Heart left ventricle (tissue), 13 donors: ENCODE data around the gene CRACDL.

Experiments used
- CTCF ChIP-seq, 12 donors: fragments of 200-600 bp; sonication (generic) in 4 of 12; IDR thresholded peaks; one replicate each; pipeline versions ENCODE4 v1.5.0 to v1.8.0; 2018 to 2022; ENCODE audit warnings: antibody characterized with exemption in 12 of 12, mild to moderate bottlenecking in 5 of 12
- POLR2A ChIP-seq, 2 donors: fragments of 450-650 bp; IDR thresholded peaks; one replicate each; pipeline ENCODE4 v1.6.1; 2017; ENCODE audit warnings: antibody characterized with exemption in 2 of 2, mild to moderate bottlenecking in 2 of 2, moderate library complexity in 2 of 2
- donor health status: ischemic (EF 13 %, LVEDD 7.1; RV severe dilation, severe dysfunction).
- donor health status: DM: no; HTN: yes; CAD: no.
- donor health status: DM: no; HTN: no; CAD: no.
- donor health status: ischemic (EF 25% LVEDD 6.9; RV normal size, moderate dysfunction).
- donor health status: ischemic (EF 25% LVEDD 5.7; RV mildly dilated, moderate dysfunction).
- donor health status: ischemic (EF 35%, LVEDD 5.7; RV mildly dilated, moderate dysfunction).
- donor health status: nonischemic (EF 11% LVEDD 7.7; RV severe dilation, severe dysfunction).
- donor health status: DM: yes; HTN: yes; CAD: no.
- donor health status: PGD.
- donor health status: ischemic (EF 29% LVEDD 5.4; RV normal size, mild dysfunction).
- donor health status: nonischemic (EF 23%, LVEDD 6.1; RV moderate dilation, normal function).

- no peak for TF ChIP-seq CTCF (IDR thresholded peaks at IDR 0.05)
- no peak for TF ChIP-seq POLR2A (IDR thresholded peaks at IDR 0.05)
Measured at GRCh38 chr2:98839292-98839691, 96.7 kb downstream of the CRACDL start.
